Measurements from ENCODE around the gene NRARP. TPM values are rescaled to one million over a fixed set of nuclear protein-coding genes. Genes with fewer than 3 reads are reported as not detected.

Gene NRARP
- total RNA-seq, 2 experiments from 2014 or later = 3.3 to 4.4 TPM

GRCh38 chr9:137309368-137310188, 7.5 kb upstream of the NRARP start:
- ChIA-PET POLR2A (no interaction called here), CTCF (no interaction called here)

GRCh38 chr9:137308057-137308619, 6.1 kb upstream of the NRARP start:
- no peaks in the 10 kb centered on the region for H3K27me3 Mint-ChIP-seq
- TF ChIP-seq CTCF (IDR thresholded peaks at IDR 0.05) = no peak
- H3K4me3 Mint-ChIP-seq = no peak overlapping the region
- POLR2A ChIA-PET = interaction anchor here (1.6 kb wide), 1 partner anchor 114 kb away, joined by 3 read pairs; the partner anchor contains the start of gene EXD3
- CTCF ChIA-PET = interaction anchor here (0.7 kb wide), 1 partner anchor 9 kb away, joined by 3 read pairs; no protein-coding TSS in a partner anchor
- peaks cover 12% of the 10 kb centered on the region for H3K4me1 Mint-ChIP-seq (ENCODE audit: low read depth)
- DNase-seq = no peak
- no peaks in the 10 kb centered on the region for H3K36me3 Mint-ChIP-seq (ENCODE audit: low read depth)
- ATAC-seq = no peak
- intact Hi-C loops (cut with micrococcal nuclease) = loop anchor here (10.0 kb wide), 1 partner anchor 217 kb away; no protein-coding TSS in a partner anchor
- H3K27ac Mint-ChIP-seq = no peak overlapping the region
- no peaks in the 10 kb centered on the region for H3K9me3 Mint-ChIP-seq

More at GRCh38 chr9:137309368-137310188, 7.5 kb upstream of the NRARP start:
- intact Hi-C loops (cut with micrococcal nuclease) = loop anchor here (10.0 kb wide), 1 partner anchor 215 kb away; no protein-coding TSS in a partner anchor
- Mint-ChIP-seq H3K4me1 (ENCODE audit: low read depth) (peaks cover 12% of the 10 kb centered on the region), H3K27me3 (no peaks in the 10 kb centered on the region), H3K9me3 (no peaks in the 10 kb centered on the region), H3K36me3 (ENCODE audit: low read depth) (no peaks in the 10 kb centered on the region), H3K27ac (no peak overlapping the region), H3K4me3 (no peak overlapping the region)
- ATAC-seq (no peak), DNase-seq (no peak)
- TF ChIP-seq CTCF (IDR thresholded peaks at IDR 0.05) = no peak

- no peak for ATAC-seq
- Mint-ChIP-seq H3K27ac (no peak overlapping the region), H3K4me1 (ENCODE audit: low read depth) (peaks cover 12% of the 10 kb centered on the region), H3K27me3 (no peaks in the 10 kb centered on the region), H3K36me3 (ENCODE audit: low read depth) (no peaks in the 10 kb centered on the region), H3K4me3 (no peak overlapping the region), H3K9me3 (no peaks in the 10 kb centered on the region)
- POLR2A ChIA-PET = interaction anchor here (1.0 to 1.6 kb wide), 2 partner anchors 13 to 115 kb away, joined by 3 read pairs; partner anchors contain the start of gene EXD3
- intact Hi-C loops (cut with micrococcal nuclease) = loop anchor here (10.0 kb wide), 1 partner anchor 217 kb away; no protein-coding TSS in a partner anchor
- DNase-seq = no peak
- no peak for TF ChIP-seq CTCF (IDR thresholded peaks at IDR 0.05)
- CTCF ChIA-PET = interaction anchor here (0.7 kb wide), 1 partner anchor 9 kb away, joined by 3 read pairs; no protein-coding TSS in a partner anchor
These were observed 5.4 kb upstream of the NRARP start for GRCh38 chr9:137307255-137308056.

GRCh38 chr9:137306850-137307254, 4.8 kb upstream of the NRARP start:
- ChIA-PET POLR2A (interaction anchor here (1.0 to 1.6 kb wide), 2 partner anchors 13 to 116 kb away, joined by 3 read pairs; partner anchors contain the start of gene EXD3), CTCF (no interaction called here)
- Mint-ChIP-seq H3K27ac (no peak overlapping the region), H3K9me3 (no peaks in the 10 kb centered on the region), H3K27me3 (no peaks in the 10 kb centered on the region), H3K4me1 (ENCODE audit: low read depth) (peaks cover 12% of the 10 kb centered on the region), H3K4me3 (no peak overlapping the region), H3K36me3 (ENCODE audit: low read depth) (no peaks in the 10 kb centered on the region)
- DNase-seq (no peak), ATAC-seq (no peak)
- intact Hi-C loops (cut with micrococcal nuclease) = loop anchor here (10.0 kb wide), 1 partner anchor 218 kb away; no protein-coding TSS in a partner anchor
- no peak for TF ChIP-seq CTCF (IDR thresholded peaks at IDR 0.05)

Measured in activated CD8-positive, alpha-beta T cell treated with anti-CD3 and anti-CD28 coated beads for 36 hours (primary cell).